ENCODE data around the gene PLEKHG5.

- TF ChIP-seq FOXP2 (optimal IDR thresholded peaks at IDR 0.05; ENCODE audit: borderline replicate concordance, extremely low read depth, extremely low read length, insufficient read depth) (no peak), POLR2AphosphoS5 (IDR thresholded peaks at IDR 0.05; ENCODE audit: low read depth, low read length) (no peak), SIN3A (IDR thresholded peaks at IDR 0.05; ENCODE audit: borderline replicate concordance, insufficient read depth, low read length) (no peak), TAF1 (IDR thresholded peaks at IDR 0.05; ENCODE audit: borderline replicate concordance, insufficient read depth, low read length) (no peak)
Observed at GRCh38 chr1:6464514-6464836, 27.0 kb downstream of the PLEKHG5 start.

All from PFSK-1 (cell line).